Activated CD4-positive, alpha-beta memory T cell treated with anti-CD3 and anti-CD28 coated beads for 36 hours (primary cell): Measurements from ENCODE around the gene RTTN. TPM values are rescaled to one million over a fixed set of nuclear protein-coding genes. Genes with fewer than 3 reads are reported as not detected.

Experiments
- CTCF ChIA-PET: fragments of 350-600 bp; sonication (Branson Sonifier 250); formaldehyde crosslinking; loops from one replicate; lab custom pipeline; 2021; ENCODE audit warnings: antibody characterized with exemption, inconsistent platforms; lab: Charles Lee
- POLR2A ChIA-PET: fragments of 350-600 bp; sonication (Branson Sonifier 250); formaldehyde crosslinking; loops from one replicate; lab custom pipeline; 2021; ENCODE audit warnings: antibody characterized with exemption; lab: Charles Lee
- DNase-seq: peaks from one replicate; pipeline ENCODE4 v3.0.0-alpha.2; 2020
- H3K27ac Mint-ChIP-seq: one replicate; pipeline ENCODE4 v1.8.0; 2021; ENCODE audit warnings: mixed read lengths
- H3K27me3 Mint-ChIP-seq: one replicate; pipeline ENCODE4 v1.8.0; 2021; ENCODE audit warnings: mixed read lengths
- H3K36me3 Mint-ChIP-seq: one replicate; pipeline ENCODE4 v1.8.0; 2021; ENCODE audit warnings: mixed read lengths
- H3K4me1 Mint-ChIP-seq: one replicate; pipeline ENCODE4 v1.8.0; 2021; ENCODE audit warnings: low read depth, mixed read lengths
- H3K4me3 Mint-ChIP-seq: one replicate; pipeline ENCODE4 v1.8.0; 2021; ENCODE audit warnings: mild to moderate bottlenecking, mixed read lengths
- H3K9me3 Mint-ChIP-seq: one replicate; pipeline ENCODE4 v1.8.0; 2021; ENCODE audit warnings: mixed read lengths
- intact Hi-C: fragments of 100-400 bp; cut with micrococcal nuclease; formaldehyde crosslinking; loops from one replicate; pipeline ENCODE4 v1.15.1; 2023
- total RNA-seq, 2 experiments: library from RNA; stranded (reverse); gene quantifications; one replicate each; pipeline ENCODE4 v1.2.3, GENCODE V29; 2021

Gene RTTN
- total RNA-seq, 2 experiments from 2014 or later = 27.3 to 28.9 TPM

- Mint-ChIP-seq H3K36me3 (peaks cover 47% of the 10 kb centered on the region), H3K4me1 (no peaks in the 10 kb centered on the region), H3K4me3 (no peak overlapping the region), H3K27me3 (no peaks in the 10 kb centered on the region), H3K9me3 (no peaks in the 10 kb centered on the region), H3K27ac (no peak overlapping the region)
- ChIA-PET POLR2A (no interaction called here), CTCF (no interaction called here)
- intact Hi-C loops = no loop called here
- DNase-seq = no peak
Observed at GRCh38 chr18:70146174-70146573, 59.3 kb downstream of the RTTN start.

- CTCF ChIA-PET = interaction anchor here (0.7 kb wide), 1 partner anchor 554 kb away, joined by 3 read pairs; no protein-coding TSS in a partner anchor
- no peaks in the 10 kb centered on the region for H3K9me3 Mint-ChIP-seq
- intact Hi-C loops = no loop called here
- no peak overlapping the region for H3K27ac Mint-ChIP-seq
- H3K36me3 Mint-ChIP-seq = peaks cover 36% of the 10 kb centered on the region
- H3K4me1 Mint-ChIP-seq = no peaks in the 10 kb centered on the region
- no peak for DNase-seq
- no peaks in the 10 kb centered on the region for H3K27me3 Mint-ChIP-seq
- H3K4me3 Mint-ChIP-seq = no peak overlapping the region
- POLR2A ChIA-PET = no interaction called here
Observed at GRCh38 chr18:70142001-70142400, 63.5 kb downstream of the RTTN start.

- intact Hi-C loops = no loop called here
- Mint-ChIP-seq H3K27ac (no peak overlapping the region), H3K36me3 (peaks cover 30% of the 10 kb centered on the region), H3K9me3 (no peaks in the 10 kb centered on the region), H3K27me3 (no peaks in the 10 kb centered on the region), H3K4me3 (no peak overlapping the region), H3K4me1 (no peaks in the 10 kb centered on the region)
- CTCF ChIA-PET = no interaction called here
- POLR2A ChIA-PET = no interaction called here
- no peak for DNase-seq
Observed at GRCh38 chr18:70139138-70139537, 66.3 kb downstream of the RTTN start.

- H3K9me3 Mint-ChIP-seq = peaks cover 2% of the 10 kb centered on the region
- no peak for DNase-seq
- no peak overlapping the region for H3K4me3 Mint-ChIP-seq
- H3K4me1 Mint-ChIP-seq = no peaks in the 10 kb centered on the region
- H3K27me3 Mint-ChIP-seq = no peaks in the 10 kb centered on the region
- H3K36me3 Mint-ChIP-seq = peaks cover 31% of the 10 kb centered on the region
- CTCF ChIA-PET = no interaction called here
- POLR2A ChIA-PET = no interaction called here
- intact Hi-C loops = no loop called here
- no peak overlapping the region for H3K27ac Mint-ChIP-seq
Observed at GRCh38 chr18:70135604-70136003, 69.9 kb downstream of the RTTN start.

GRCh38 chr18:70132999-70133398 is 72.5 kb downstream of the RTTN start:
- CTCF ChIA-PET = no interaction called here
- DNase-seq = no peak
- H3K27me3 Mint-ChIP-seq = no peaks in the 10 kb centered on the region
- no peak overlapping the region for H3K27ac Mint-ChIP-seq
- POLR2A ChIA-PET = interaction anchor here (0.9 kb wide), 1 partner anchor 9 kb away, joined by 4 read pairs; no protein-coding TSS in a partner anchor
- intact Hi-C loops = no loop called here
- H3K4me1 Mint-ChIP-seq = no peaks in the 10 kb centered on the region
- no peak overlapping the region for H3K4me3 Mint-ChIP-seq
- H3K9me3 Mint-ChIP-seq = peaks cover 5% of the 10 kb centered on the region
- peaks cover 43% of the 10 kb centered on the region for H3K36me3 Mint-ChIP-seq

- CTCF ChIA-PET = no interaction called here
Observed at GRCh38 chr18:70128271-70128670, 77.2 kb downstream of the RTTN start.

GRCh38 chr18:70127359-70127758 is 78.1 kb downstream of the RTTN start:
- no peaks in the 10 kb centered on the region for H3K27me3 Mint-ChIP-seq

More at GRCh38 chr18:70128271-70128670, 77.2 kb downstream of the RTTN start:
- Mint-ChIP-seq H3K27ac (no peak overlapping the region), H3K36me3 (peaks cover 36% of the 10 kb centered on the region), H3K4me1 (no peaks in the 10 kb centered on the region), H3K4me3 (no peak overlapping the region), H3K27me3 (no peaks in the 10 kb centered on the region), H3K9me3 (peaks cover 5% of the 10 kb centered on the region)
- POLR2A ChIA-PET = no interaction called here
- DNase-seq = no peak
- intact Hi-C loops = no loop called here

GRCh38 chr18:70126832-70127231 is 78.7 kb downstream of the RTTN start:
- Mint-ChIP-seq H3K27ac (no peak overlapping the region), H3K27me3 (no peaks in the 10 kb centered on the region), H3K36me3 (peaks cover 23% of the 10 kb centered on the region), H3K4me3 (no peak overlapping the region), H3K4me1 (no peaks in the 10 kb centered on the region), H3K9me3 (peaks cover 5% of the 10 kb centered on the region)
- DNase-seq = no peak
- intact Hi-C loops = no loop called here
- ChIA-PET POLR2A (no interaction called here), CTCF (no interaction called here)

More at GRCh38 chr18:70127359-70127758, 78.1 kb downstream of the RTTN start:
- H3K9me3 Mint-ChIP-seq = peaks cover 5% of the 10 kb centered on the region
- ChIA-PET POLR2A (no interaction called here), CTCF (no interaction called here)
- no peak for DNase-seq
- no peak overlapping the region for H3K4me3 Mint-ChIP-seq
- peaks cover 27% of the 10 kb centered on the region for H3K36me3 Mint-ChIP-seq
- no peak overlapping the region for H3K27ac Mint-ChIP-seq
- H3K4me1 Mint-ChIP-seq = no peaks in the 10 kb centered on the region
- intact Hi-C loops = no loop called here

- H3K9me3 Mint-ChIP-seq = no peaks in the 10 kb centered on the region
- DNase-seq = no peak
- H3K27me3 Mint-ChIP-seq = no peaks in the 10 kb centered on the region
- H3K4me1 Mint-ChIP-seq = no peaks in the 10 kb centered on the region
- H3K27ac Mint-ChIP-seq = no peak overlapping the region
- intact Hi-C loops = no loop called here
- peaks cover 19% of the 10 kb centered on the region for H3K36me3 Mint-ChIP-seq
- CTCF ChIA-PET = interaction anchor here (1.0 kb wide), 1 partner anchor 310 kb away, joined by 3 read pairs; no protein-coding TSS in a partner anchor
- POLR2A ChIA-PET = interaction anchor here (0.6 to 0.9 kb wide), 2 partner anchors 8 to 41 kb away, joined by 3 to 4 read pairs; no protein-coding TSS in a partner anchor
- H3K4me3 Mint-ChIP-seq = no peak overlapping the region
Observed at GRCh38 chr18:70124139-70124538, 81.3 kb downstream of the RTTN start.

- intact Hi-C loops = no loop called here
- Mint-ChIP-seq H3K4me3 (no peak overlapping the region), H3K27ac (no peak overlapping the region), H3K36me3 (peaks cover 33% of the 10 kb centered on the region), H3K9me3 (no peaks in the 10 kb centered on the region), H3K27me3 (no peaks in the 10 kb centered on the region), H3K4me1 (no peaks in the 10 kb centered on the region)
- no peak for DNase-seq
- ChIA-PET CTCF (no interaction called here), POLR2A (no interaction called here)
Observed at GRCh38 chr18:70121842-70122241, 83.6 kb downstream of the RTTN start.

GRCh38 chr18:70116949-70117348 is 88.5 kb downstream of the RTTN start:
- H3K36me3 Mint-ChIP-seq = peaks cover 47% of the 10 kb centered on the region

GRCh38 chr18:70113511-70113910 is 92.0 kb downstream of the RTTN start:
- H3K4me3 Mint-ChIP-seq = no peak overlapping the region
- POLR2A ChIA-PET = no interaction called here
- DNase-seq = no peak
- H3K27ac Mint-ChIP-seq = no peak overlapping the region
- H3K9me3 Mint-ChIP-seq = no peaks in the 10 kb centered on the region
- no peaks in the 10 kb centered on the region for H3K27me3 Mint-ChIP-seq
- H3K4me1 Mint-ChIP-seq = no peaks in the 10 kb centered on the region
- intact Hi-C loops = no loop called here
- peaks cover 46% of the 10 kb centered on the region for H3K36me3 Mint-ChIP-seq
- CTCF ChIA-PET = no interaction called here

More at GRCh38 chr18:70116949-70117348, 88.5 kb downstream of the RTTN start:
- H3K27ac Mint-ChIP-seq = no peak overlapping the region
- no peaks in the 10 kb centered on the region for H3K9me3 Mint-ChIP-seq
- H3K4me3 Mint-ChIP-seq = no peak overlapping the region
- ChIA-PET POLR2A (no interaction called here), CTCF (no interaction called here)
- no peaks in the 10 kb centered on the region for H3K27me3 Mint-ChIP-seq
- no peak for DNase-seq
- intact Hi-C loops = no loop called here
- H3K4me1 Mint-ChIP-seq = no peaks in the 10 kb centered on the region

- no peak overlapping the region for H3K27ac Mint-ChIP-seq
- no peak for DNase-seq
- H3K36me3 Mint-ChIP-seq = peaks cover 54% of the 10 kb centered on the region
- H3K4me1 Mint-ChIP-seq = no peaks in the 10 kb centered on the region
- no peak overlapping the region for H3K4me3 Mint-ChIP-seq
- CTCF ChIA-PET = no interaction called here
- intact Hi-C loops = no loop called here
- POLR2A ChIA-PET = no interaction called here
- H3K9me3 Mint-ChIP-seq = no peaks in the 10 kb centered on the region
- H3K27me3 Mint-ChIP-seq = no peaks in the 10 kb centered on the region
Observed at GRCh38 chr18:70110678-70111077, 94.8 kb downstream of the RTTN start.
